NCI-H2196 (cell line): ENCODE results near the gene COX7A2.
A peak's percentile ranks its signal among the peaks of the same experiment; 100 is the strongest.

Source experiments
- DNase-seq: peaks from one replicate; lab custom pipeline; 2025; ENCODE audit not compliant: unreplicated experiment; lab: John Stamatoyannopoulos, UW

Gene COX7A2

DNA sequence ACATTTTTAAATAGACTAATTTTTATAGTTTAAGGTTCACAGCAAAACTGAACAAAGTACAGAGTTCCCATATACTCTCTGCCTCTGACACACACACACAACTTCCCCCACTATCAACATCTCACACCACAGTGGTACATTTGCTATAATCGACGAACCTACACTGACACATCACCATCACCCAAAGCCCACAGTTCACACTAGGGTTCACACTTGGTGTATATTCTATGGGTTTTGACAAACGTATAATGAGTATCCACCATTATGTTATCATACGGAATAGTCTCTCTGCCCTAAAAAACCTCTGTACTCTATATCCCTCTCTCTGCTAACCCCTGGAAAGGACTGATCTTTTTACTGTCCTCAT, 25.4 kb upstream of the COX7A2 start:
- DNase-seq, result no peak

DNA sequence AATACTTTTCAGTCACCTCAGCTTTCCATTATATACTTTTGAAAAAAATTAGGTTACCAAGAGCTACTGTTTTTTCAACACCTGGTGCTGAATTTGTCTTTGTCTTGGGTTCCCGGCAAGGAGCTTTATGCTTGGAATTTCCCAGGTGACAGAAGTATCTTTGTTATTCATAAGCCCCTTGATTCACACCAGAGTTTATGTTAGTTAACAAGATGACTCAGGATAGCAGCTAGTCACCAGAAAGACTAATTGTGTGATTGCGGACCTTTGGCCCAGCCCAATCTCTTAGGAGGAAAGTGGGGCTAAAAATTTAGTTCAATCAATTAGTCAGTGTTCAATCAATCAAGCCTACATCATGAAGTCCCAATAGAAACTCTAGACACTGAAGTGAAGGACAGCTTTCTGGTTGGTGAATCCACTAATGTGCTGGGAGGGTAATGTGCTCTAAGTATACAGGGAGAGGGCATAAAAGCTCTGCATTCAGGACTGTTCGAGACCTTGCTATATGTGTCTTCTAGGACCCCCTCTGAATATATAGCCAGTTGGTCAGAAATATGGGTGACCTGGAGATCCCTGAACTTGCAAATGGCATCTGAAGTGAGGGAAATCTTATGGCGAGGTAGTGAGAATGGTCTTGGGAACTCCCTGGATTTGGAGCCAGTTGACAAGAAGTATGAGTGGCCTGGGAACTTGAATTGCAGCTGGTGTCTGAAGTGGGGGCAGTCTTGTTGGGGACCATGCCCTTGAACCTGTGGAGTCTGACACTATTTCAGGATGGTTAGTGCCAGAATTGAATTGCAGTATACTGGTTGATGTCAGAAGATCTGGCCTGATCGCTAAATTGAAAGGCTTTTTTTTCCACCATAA, 24.8 kb upstream of the COX7A2 start:
- DNase-seq, result no peak

DNA sequence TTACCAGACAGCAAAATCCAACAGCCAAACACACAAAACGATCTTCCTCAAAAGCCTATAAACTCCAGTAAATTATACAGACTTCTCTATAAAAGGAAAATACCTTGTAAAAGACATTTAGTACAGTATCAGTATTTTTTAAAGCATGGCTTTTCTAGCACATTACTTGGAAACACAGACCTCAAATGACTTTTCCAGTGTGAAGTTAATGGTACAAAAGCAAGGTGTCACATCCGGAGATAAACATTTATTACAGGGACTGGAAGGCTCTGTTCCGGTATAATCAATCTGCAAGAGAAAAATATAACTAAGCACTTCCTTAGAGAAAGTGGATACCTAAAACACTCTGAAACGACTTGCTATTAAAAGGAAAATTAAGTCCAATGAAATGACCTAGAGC, 23.9 kb upstream of the COX7A2 start:
- DNase-seq, result no peak

- peak; percentile 62 for DNase-seq
Measured at GRCh38 chr6:75266716-75267291, 23.2 kb upstream of the COX7A2 start.

DNA sequence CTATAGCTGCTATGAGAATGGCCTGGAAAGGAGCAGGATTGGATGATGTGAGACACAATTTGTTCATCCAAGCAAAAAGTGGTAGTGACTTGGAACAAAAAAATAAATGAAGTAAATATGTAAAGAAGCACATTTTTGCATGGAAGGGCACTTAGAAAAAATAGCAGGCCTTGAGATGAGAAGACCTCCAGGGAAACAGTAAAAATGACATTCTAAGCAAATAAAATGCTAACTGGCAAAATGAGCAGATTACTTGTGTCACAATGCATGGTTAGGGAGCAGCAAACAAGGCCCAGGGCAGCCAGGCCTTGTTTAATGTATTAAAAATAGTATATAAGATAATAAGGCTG, 19.8 kb upstream of the COX7A2 start:
- DNase-seq, result no peak

DNA sequence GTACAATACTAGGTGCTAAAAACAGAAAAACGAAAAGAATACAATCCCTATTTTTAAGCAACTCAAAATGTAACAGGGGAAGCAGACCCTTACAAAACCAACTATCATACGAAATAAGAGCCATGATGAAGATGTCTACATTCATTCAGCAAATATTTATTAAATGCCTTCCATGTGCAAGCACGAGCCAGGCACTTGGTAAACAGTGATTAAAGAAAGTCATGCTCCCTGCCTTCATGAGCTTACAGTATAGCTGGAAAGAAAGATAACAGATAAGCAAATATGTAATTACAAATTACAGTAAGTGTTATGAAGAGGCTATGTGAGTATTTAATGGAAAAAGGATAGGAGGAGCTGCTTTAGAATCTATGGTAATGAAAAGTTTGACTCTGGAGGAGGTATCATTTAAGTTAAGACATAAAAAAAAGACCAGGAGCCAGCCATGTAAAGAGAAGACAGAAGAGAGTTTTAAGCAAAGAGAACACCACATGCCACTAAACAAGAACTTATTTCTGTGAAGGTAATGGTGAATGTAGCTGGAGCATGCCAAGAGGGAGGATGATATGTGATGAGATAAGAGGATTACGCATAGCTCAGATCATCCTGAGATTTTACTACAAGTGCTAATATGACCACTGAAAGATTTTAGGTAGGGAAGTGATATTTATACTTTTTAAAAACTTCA, 19.3 kb upstream of the COX7A2 start:
- no peak for DNase-seq

GRCh38 chr6:75261299-75261698, 17.7 kb upstream of the COX7A2 start:
- DNase-seq, result no peak

DNA sequence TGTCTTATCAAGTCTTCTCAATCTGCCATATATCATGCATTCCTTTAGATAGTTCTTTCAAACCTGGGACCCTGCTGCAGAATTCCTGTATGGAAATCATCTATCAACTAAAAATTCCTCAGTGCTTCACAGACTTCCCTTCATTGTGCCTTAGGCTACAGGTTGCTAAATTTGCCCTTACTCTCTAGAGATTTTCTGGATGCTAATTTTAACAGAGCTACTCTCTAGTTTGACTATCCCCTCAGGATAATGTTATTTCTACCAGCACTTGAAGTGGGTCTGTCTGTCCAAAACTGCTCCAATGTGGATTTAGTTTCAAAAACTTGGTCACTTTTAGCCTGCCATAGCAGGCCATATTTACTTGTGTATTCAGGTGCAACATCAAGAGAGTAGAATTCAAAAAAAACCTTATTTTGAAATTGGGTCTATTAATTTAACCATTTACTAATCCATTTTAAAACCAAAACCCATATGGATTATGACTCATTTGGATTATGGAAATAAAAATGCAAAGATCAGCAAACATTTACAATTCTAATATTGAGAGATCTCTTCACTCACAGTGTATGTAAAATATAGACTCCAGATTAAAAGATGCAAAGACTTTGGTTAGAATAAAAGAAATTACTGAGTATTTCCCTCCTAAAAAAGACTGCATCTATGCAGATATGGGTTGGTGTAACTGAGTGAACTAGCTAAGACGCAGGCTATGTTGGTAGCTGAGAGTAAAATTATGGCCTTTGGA, 13.9 kb upstream of the COX7A2 start:
- DNase-seq, result no peak

GRCh38 chr6:75250552-75250951, 7.0 kb upstream of the COX7A2 start:
- DNase-seq, result no peak

- no peak for DNase-seq
Measured at GRCh38 chr6:75249837-75250236, 6.2 kb upstream of the COX7A2 start.

DNA sequence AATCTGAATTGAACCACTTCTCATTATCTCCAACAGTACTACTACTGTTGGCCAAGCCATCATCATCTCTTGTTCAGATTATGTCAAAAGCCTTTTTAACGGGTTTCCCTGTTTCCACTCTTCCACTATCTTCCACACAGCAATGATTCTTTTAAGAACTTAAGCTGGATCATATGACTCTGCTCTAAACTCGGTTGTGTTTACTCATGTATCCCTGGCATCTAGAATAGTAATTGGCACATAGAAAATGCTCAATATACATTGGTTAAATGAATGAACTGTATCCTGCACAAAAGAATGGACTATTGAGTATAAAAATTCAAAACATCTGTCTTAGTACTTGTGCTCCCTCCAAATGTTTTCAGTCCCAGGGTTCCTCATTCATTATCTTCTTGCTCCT, 2.8 kb upstream of the COX7A2 start:
- DNase-seq, result no peak

DNA sequence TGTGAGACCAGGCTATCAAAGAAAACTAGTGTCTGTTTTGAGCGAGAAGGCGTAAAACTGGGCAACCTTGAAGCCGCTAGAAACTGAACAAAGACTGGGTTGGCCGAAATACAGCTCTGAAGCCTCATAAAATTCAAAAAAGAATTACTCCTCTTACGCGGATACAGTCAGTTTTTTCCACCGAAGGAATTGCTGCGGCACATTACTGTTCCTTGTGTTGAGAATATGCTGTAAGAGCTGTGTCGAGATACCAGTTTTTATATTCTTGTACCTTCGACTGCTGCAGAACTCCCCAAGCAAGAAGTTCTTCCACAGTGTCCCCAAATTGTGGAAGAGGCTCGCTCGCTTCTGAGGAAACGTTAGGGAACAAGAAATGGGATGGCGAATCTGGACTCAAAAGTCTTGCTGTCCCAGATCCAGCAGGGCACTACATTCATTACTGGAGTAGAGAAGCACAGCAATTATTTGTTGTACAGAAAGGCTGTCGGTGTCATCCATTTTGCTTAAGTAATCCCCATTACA, 523 bp upstream of the COX7A2 start:
- no peak for DNase-seq

DNA sequence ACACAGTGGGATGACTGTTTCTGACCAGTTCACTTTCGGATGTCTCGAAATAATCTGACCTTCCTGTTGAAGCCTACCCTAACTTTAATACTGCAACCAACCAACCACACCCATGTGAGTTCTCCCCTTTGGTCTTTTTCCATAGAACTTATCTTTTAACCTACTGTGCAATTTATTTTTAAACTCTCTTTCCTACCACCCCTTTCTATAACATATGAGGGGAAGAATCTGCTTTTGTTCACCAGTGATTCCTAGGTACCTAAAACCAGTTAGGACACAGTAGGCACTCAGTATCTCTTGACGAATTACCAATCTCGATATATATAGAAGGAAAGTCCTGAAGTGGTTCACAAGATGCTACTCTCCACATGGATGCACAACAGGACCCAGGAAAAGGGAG, 7.0 kb downstream of the COX7A2 start:
- no peak for DNase-seq

DNA sequence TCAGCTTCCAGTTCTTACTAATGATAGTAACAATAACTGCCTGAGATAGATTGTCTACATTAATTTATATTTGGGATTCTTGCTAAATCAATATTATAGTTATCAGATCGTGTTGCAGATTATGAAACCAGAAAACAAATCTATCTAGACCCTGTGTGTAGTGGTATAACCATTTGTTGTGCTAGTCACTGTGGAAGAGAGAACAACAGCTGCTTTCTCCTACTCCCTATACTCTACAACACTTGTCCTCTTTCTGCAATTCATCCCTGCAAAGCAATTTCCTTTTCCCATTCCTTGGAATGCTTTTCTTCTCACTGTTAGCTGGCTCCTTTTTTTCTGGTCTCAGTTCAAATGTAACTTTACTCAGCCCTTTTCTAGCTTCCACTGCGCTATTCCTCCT, 8.3 kb downstream of the COX7A2 start:
- no peak for DNase-seq

DNA sequence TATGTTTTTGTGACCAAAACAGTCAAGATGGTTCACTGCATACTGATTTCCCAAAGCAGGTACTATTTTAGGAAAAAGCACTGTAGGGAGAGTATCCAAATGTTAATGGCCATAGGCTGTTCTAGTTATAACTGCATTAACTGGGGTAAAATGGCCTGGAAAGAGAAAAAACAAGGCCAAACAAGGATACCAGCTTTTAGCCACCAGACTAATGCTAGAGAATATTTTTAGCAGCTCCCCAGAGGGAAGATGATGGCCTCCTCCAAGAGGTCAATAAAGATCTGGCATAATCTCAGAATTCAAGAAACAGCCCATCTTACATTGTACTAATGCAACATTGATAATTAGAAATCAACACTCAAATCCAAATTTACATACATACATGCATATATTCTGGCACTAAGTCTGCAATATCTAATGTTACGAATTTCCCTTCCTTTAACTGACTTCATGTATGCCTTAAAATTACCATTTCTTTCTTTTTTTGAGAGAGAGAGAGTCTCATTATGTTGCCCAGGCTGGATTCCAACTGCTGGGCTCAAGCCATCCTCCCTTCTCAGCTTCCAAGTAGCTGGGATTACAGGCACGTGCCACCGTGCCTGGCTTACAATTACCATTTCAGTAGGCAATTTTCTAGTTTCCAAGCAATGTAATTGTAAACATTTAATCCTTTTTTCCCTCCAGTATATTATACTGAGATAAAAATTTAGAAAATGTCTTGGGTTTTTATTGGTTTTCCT, 9.3 kb downstream of the COX7A2 start:
- DNase-seq, result no peak

DNA sequence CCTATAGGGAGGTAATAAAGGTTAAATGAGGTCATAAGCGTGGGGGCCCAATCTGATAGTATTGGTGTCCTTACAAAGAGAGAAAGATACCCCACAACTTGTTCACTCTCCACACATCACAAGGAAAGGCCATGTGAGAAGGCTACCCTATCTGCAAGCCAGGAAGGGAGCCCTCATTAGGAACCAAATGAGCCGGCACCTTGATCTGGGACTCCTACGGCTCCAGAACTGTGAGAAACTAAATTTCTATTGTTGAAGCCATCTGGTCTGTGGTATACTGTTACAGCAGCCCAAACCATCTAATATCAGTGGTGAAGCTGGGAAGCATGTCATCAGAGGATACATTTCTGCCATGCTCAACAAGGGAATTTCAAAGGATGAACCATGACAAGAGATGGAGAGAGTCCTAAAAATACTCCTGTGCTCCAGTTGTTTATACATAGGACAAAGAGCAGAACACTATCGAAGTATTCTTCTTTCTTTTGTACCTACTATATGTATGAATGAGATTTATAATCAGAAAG, 10.4 kb downstream of the COX7A2 start:
- DNase-seq, result no peak

- DNase-seq, result no peak
Measured at GRCh38 chr6:75230484-75231325, 12.9 kb downstream of the COX7A2 start.

DNA sequence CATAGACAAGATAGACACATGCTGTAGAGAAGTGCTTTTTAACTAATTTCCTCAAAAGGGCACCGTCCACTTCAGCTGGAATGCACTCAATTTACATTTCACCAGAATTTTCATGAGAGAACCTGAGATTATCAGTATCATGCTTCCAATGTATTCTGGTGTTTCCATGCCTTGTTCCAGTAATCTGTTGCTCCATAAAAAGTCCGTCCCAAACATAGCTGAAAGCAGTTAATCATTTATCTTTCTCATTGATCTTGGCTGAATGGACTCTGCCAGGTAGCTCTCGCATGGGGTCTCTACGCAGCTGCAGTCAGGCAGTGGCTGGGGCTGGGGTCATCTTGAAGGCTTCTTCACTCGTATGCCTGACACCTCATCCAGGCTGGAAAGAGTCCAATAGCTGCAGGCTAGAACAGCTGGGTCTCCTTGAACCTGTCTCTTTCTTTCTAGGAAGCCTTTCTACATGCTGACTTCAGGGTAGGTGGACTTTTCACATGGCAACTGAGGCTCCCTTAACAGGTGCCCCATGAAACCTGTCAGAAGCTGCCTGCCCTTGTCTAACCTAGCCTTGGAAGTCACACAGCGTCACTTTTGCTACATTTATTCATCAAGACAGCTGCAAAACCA, 19.2 kb downstream of the COX7A2 start:
- no peak for DNase-seq

DNA sequence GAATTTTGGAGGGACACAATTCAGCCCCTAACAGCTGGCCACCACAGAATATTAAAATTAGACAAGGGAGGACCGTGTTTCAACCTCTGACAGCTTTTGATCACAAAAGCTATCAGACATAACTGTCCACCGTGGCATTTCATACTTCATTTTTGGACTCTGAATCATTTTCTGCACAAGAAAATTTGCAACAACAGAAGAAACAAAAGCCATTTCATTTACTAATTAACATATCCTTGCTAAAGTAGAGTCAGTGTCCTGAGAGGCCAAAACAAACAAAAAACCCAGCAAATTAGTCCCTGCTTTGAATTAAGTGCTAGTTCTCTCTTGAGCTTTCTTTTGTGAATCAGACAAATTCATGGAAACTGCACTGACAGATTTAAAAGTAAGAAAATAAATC, 20.2 kb downstream of the COX7A2 start:
- no peak for DNase-seq
